ENCODE results near the gene PDE3A. TPM values are rescaled to one million over a fixed set of nuclear protein-coding genes. Genes with fewer than 3 reads are reported as not detected.
A peak's percentile ranks its signal among the peaks of the same experiment; 100 is the strongest.

Gene PDE3A
- total RNA-seq, 1 donor, result 16.2 TPM

DNA sequence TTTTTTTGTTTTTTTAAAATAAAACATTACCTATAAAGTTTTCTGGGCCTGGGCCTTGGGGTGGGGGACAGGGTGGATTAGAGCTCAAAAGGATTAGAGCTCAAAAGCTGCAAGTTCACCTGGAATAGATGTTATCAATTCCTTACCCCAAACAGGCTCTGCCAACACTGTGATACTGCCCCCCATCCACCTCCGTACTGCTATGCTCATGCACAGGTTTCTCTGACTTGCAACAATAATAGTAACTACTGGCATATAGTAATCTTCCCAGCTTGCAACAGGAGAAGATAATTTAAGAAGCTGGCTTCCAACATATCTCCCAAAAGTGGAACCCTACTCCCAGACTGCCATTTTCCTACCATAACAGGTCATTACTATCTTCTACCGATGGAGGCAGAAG lies 275.5 kb downstream of the PDE3A start:
- TF ChIP-seq, protein P1, sequence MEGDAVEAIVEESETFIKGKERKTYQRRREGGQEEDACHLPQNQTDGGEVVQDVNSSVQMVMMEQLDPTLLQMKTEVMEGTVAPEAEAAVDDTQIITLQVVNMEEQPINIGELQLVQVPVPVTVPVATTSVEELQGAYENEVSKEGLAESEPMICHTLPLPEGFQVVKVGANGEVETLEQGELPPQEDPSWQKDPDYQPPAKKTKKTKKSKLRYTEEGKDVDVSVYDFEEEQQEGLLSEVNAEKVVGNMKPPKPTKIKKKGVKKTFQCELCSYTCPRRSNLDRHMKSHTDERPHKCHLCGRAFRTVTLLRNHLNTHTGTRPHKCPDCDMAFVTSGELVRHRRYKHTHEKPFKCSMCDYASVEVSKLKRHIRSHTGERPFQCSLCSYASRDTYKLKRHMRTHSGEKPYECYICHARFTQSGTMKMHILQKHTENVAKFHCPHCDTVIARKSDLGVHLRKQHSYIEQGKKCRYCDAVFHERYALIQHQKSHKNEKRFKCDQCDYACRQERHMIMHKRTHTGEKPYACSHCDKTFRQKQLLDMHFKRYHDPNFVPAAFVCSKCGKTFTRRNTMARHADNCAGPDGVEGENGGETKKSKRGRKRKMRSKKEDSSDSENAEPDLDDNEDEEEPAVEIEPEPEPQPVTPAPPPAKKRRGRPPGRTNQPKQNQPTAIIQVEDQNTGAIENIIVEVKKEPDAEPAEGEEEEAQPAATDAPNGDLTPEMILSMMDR (IDR thresholded peaks at IDR 0.05; ENCODE audit: insufficient read depth, low read length), result no peak
- no peak overlapping the region for H3K4me3 ChIP-seq (ENCODE audit: low read depth, low read length)
- DNase-seq (ENCODE audit: low read depth), result no peak

- H3K4me3 ChIP-seq (ENCODE audit: low read depth, low read length), result no peak overlapping the region
- TF ChIP-seq, protein P1 (IDR thresholded peaks at IDR 0.05; ENCODE audit: insufficient read depth, low read length), result peak; percentile 61
- DNase-seq (ENCODE audit: low read depth), result peak; percentile 74
Observed at GRCh38 chr12:20646239-20646827, 278.0 kb downstream of the PDE3A start.

DNA sequence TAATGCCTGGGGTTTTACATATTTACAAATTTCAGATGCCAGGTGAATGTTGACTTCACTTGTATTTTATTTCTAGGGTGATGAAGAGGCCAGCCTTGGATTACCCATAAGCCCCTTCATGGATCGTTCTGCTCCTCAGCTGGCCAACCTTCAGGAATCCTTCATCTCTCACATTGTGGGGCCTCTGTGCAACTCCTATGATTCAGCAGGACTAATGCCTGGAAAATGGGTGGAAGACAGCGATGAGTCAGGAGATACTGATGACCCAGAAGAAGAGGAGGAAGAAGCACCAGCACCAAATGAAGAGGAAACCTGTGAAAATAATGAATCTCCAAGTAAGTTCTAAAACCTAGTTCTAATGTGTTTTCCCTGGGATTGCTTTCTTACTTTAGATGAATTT lies 285.5 kb downstream of the PDE3A start:
- peak; percentile 5 for DNase-seq (ENCODE audit: low read depth)
- H3K4me3 ChIP-seq (ENCODE audit: low read depth, low read length), result no peak overlapping the region
- TF ChIP-seq, protein P1 (IDR thresholded peaks at IDR 0.05; ENCODE audit: insufficient read depth, low read length), result no peak

- TF ChIP-seq, protein P1 (IDR thresholded peaks at IDR 0.05; ENCODE audit: insufficient read depth, low read length), result no peak
- DNase-seq (ENCODE audit: low read depth), result no peak
- no peak overlapping the region for H3K4me3 ChIP-seq (ENCODE audit: low read depth, low read length)
Observed at GRCh38 chr12:20656600-20656999, 288.3 kb downstream of the PDE3A start.

- H3K4me3 ChIP-seq (ENCODE audit: low read depth, low read length), result no peak overlapping the region
- TF ChIP-seq, protein P1 (IDR thresholded peaks at IDR 0.05; ENCODE audit: insufficient read depth, low read length), result no peak
- no peak for DNase-seq (ENCODE audit: low read depth)
Observed at GRCh38 chr12:20657496-20657895, 289.2 kb downstream of the PDE3A start.

GRCh38 chr12:20681334-20681733 lies 313.0 kb downstream of the PDE3A start:
- DNase-seq (ENCODE audit: low read depth), result no peak
- TF ChIP-seq, protein P1 (IDR thresholded peaks at IDR 0.05; ENCODE audit: insufficient read depth, low read length), result no peak
- no peak overlapping the region for H3K4me3 ChIP-seq (ENCODE audit: low read depth, low read length)

GRCh38 chr12:20695232-20695631 lies 326.9 kb downstream of the PDE3A start, which contains the start of gene SLCO1C1:
Gene SLCO1C1, plus strand, starts transcription at chr12:20695332. Its CDS starts 4,245 bp downstream, at chr12:20699577.
- no peak for DNase-seq (ENCODE audit: low read depth)
- no peak within 1 kb of the TSS for H3K4me3 ChIP-seq (ENCODE audit: low read depth, low read length)
- TF ChIP-seq, protein P1 (IDR thresholded peaks at IDR 0.05; ENCODE audit: insufficient read depth, low read length), result no peak

Data from fibroblast of the aortic adventitia (primary cell).